GM06990 (cell line): ENCODE data around the gene PELO.
"Not testable (repeated sequence)": the region's sequence is repeated elsewhere in the genome, so short reads cannot be mapped to it uniquely, and the experiment has no call there.

Experiments
- DNase-seq: peaks from one replicate; pipeline ENCODE4 v3.0.0-alpha.2; 2011; ENCODE audit not compliant: insufficient read length; ENCODE audit errors: extremely low read depth
- H3K27me3 ChIP-seq: replicated peaks from 2 replicates; pipeline ENCODE4 v1.6.0; 2011; ENCODE audit warnings: low read length; ENCODE audit not compliant: control insufficient read depth, insufficient read depth
- H3K36me3 ChIP-seq: 2 replicates; pipeline ENCODE4 v1.5.1; 2011; ENCODE audit warnings: low read length; ENCODE audit not compliant: control insufficient read depth, insufficient read depth
- H3K4me3 ChIP-seq: replicated peaks from 2 replicates; pipeline ENCODE4 v1.5.1; 2011; ENCODE audit warnings: low read depth, mild to moderate bottlenecking, control low read depth, low read length
- CTCF ChIP-seq: IDR thresholded peaks from 2 replicates; pipeline ENCODE4 v1.5.1; 2011; ENCODE audit warnings: low read length, control low read depth, mild to moderate bottlenecking, inconsistent platforms; ENCODE audit not compliant: insufficient read depth, poor library complexity, severe bottlenecking

The PELO gene

GRCh38 chr5:52743970-52744369 lies 43.7 kb upstream of the PELO start:
- DNase-seq: peak; percentile 24
- Histone ChIP-seq H3K4me3 (no peak overlapping the region), H3K36me3 (no peaks in the 10 kb centered on the region), H3K27me3 (no peaks in the 10 kb centered on the region)
- TF ChIP-seq CTCF: no peak

GRCh38 chr5:52744867-52745458 lies 42.8 kb upstream of the PELO start:
- not testable (repeated sequence) for DNase-seq, H3K4me3 ChIP-seq, H3K27me3 ChIP-seq, H3K36me3 ChIP-seq

- no peak for DNase-seq
- TF ChIP-seq CTCF: no peak
- Histone ChIP-seq H3K4me3 (no peak overlapping the region), H3K36me3 (no peaks in the 10 kb centered on the region), H3K27me3 (no peaks in the 10 kb centered on the region)
Measured at GRCh38 chr5:52746539-52746938, 41.2 kb upstream of the PELO start.

GRCh38 chr5:52748590-52748989 lies 39.1 kb upstream of the PELO start:
- DNase-seq: no peak
- TF ChIP-seq CTCF: no peak
- Histone ChIP-seq H3K27me3 (no peaks in the 10 kb centered on the region), H3K36me3 (no peaks in the 10 kb centered on the region), H3K4me3 (no peak overlapping the region)

GRCh38 chr5:52749666-52750065 lies 38.0 kb upstream of the PELO start:
- Histone ChIP-seq H3K36me3 (no peaks in the 10 kb centered on the region), H3K4me3 (no peak overlapping the region), H3K27me3 (no peaks in the 10 kb centered on the region)
- TF ChIP-seq CTCF: no peak
- no peak for DNase-seq

- no peak overlapping the region for H3K4me3 ChIP-seq
- no peak for DNase-seq
- H3K36me3 ChIP-seq: no peaks in the 10 kb centered on the region
- TF ChIP-seq CTCF: no peak
- H3K27me3 ChIP-seq: no peaks in the 10 kb centered on the region
Measured at GRCh38 chr5:52751137-52751536, 36.6 kb upstream of the PELO start.
